Smooth muscle cell of the pulmonary artery (primary cell): ENCODE measurements around the gene CREB1. TPM values are rescaled to one million over a fixed set of nuclear protein-coding genes. Genes with fewer than 3 reads are reported as not detected.

Source experiments
- total RNA-seq: library from RNA; depleted of rRNA; stranded (reverse); fragments of >200 nt; gene quantifications from 2 replicates; pipeline ENCODE4 v1.2.3, GENCODE V29; 2014

The CREB1 gene
- 45.4 and 49.4 TPM in 2 replicates for total RNA-seq

GRCh38 chr2:207529330-207530159 lies at the start of gene CREB1:
CREB1 (plus strand) TSS chr2:207529962; CDS start chr2:207555636, 25,674 bp downstream.

DNA sequence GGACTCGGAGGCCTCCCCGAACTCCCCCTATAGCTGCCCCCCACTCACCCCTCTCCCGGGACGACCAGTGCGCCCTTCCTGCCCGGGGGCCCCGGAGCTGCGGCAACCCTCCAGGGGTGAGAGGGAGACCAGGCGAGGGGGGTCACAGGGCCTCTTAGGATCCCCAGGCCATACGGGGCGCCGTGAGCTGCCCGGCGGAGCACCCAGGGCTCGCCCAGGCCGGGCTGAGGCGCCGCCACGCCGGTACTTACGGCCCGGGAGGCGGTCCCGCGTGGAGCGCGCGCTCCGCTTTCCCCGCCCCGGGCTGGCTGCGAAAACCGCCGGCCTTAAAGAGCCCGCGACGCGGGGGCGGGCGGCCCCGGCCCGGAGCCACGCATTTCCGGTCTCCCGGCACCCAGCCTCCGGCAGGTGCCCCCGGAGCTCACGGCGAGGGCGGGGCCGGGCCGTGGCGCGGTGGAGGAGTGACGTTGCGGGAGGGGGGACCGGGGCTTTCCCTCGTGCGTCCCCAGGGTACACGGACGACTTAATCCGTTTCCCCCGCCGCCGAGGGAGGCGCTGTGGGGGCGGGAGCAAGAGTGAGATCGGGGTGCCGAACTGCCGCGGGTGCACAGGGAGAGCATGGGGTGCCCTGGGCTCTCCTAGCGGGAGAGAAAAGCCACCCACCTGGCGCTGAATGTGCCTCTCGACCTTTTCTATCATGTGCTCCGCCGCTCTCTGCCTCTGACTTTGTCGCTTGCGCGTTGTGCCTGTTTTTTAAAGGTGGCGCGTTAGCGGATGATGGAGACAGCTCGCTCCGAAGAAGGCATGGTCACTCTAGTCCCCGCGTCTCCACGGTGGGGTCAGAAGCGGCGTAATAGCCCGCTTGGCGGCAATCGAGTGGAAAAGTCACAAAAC lies 95.5 kb downstream of the CREB1 start, which contains the start of gene METTL21A:
Gene METTL21A, minus strand, starts transcription at position 381 of the 894 bp plus-strand sequence. CDS start 1,019 bp downstream, outside the sequence.

Other genes starting within 250 kb of the CREB1 start
- gene METTL21A, start 95.4 kb downstream of the CREB1 start, total RNA-seq = 8.7 and 12.7 TPM in 2 replicates
- gene CCNYL1, start 181.7 kb downstream of the CREB1 start, total RNA-seq = 17.7 and 22.7 TPM in 2 replicates
- gene FZD5, start 239.9 kb downstream of the CREB1 start, total RNA-seq = 1.0 and 2.2 TPM in 2 replicates